K562 (cell line): Measurements from ENCODE around the gene ABHD16A. TPM values are rescaled to one million over a fixed set of nuclear protein-coding genes. Genes with fewer than 3 reads are reported as not detected.

ENCODE experiments used
- ATAC-seq: fragments of 200-7000 bp; cut with Tn5 transposase; 3 replicates; pipeline ENCODE4 v1.9.1; 2020; ENCODE audit warnings: moderate library complexity
- BruUV-seq: library from RNA; stranded (reverse); fragments of 400-500 nt; replicated peaks from 2 replicates; lab custom pipeline; 2021; lab: Mats Ljungman, UMichigan
- CTCF ChIA-PET: fragments of 300-600 bp; formaldehyde crosslinking; extraction: SDS; loops from one replicate; lab custom pipeline; 2021; ENCODE audit warnings: low intra/inter-chr PET ratio; lab: Yijun Ruan, JAX
- POLR2A ChIA-PET: fragments of 300-600, 350-650 bp; sonication (Branson Sonifier 250); formaldehyde crosslinking; extraction: SDS; loops from one replicate; lab custom pipeline; 2021; ENCODE audit warnings: antibody characterized with exemption, inconsistent platforms; lab: Yijun Ruan, JAX
- DNase-seq, 4 experiments: peaks; one replicate each; pipeline versions ENCODE4 v3.0.0 to v3.0.0-alpha.2; 2011 to 2018; ENCODE audit warnings: low spot score in 3 of 4, mixed read lengths in 3 of 4; ENCODE audit errors: extremely low read depth in 1 of 4
- FAIRE-seq: peaks from 2 replicates; lab custom pipeline; 2011; peaks lifted over from hg19 to GRCh38; lab: Jason Lieb, UNC
- H2AFZ ChIP-seq: 2 replicates; pipeline ENCODE4 v1.6.0; 2011; ENCODE audit warnings: low read depth, low read length, control low read depth, inconsistent platforms
- H3K27ac ChIP-seq: fragments of 200-600 bp; 3 replicates; pipeline ENCODE4 v1.8.0; 2011; ENCODE audit warnings: low read depth, mild to moderate bottlenecking, control low read depth, inconsistent platforms, low read length, moderate library complexity, mixed read lengths; ENCODE audit errors: extremely low read depth
- H3K27me3 ChIP-seq, 2 experiments: fragments of 300-600 bp in 1 of 2; 2 replicates in 1 of 2; 3 replicates in 1 of 2; pipeline versions ENCODE4 v1.6.0 to v1.8.0; 2011; ENCODE audit warnings: inconsistent platforms in 2 of 2, low read length in 2 of 2, mild to moderate bottlenecking in 1 of 2, mixed read lengths in 1 of 2, moderate library complexity in 1 of 2; ENCODE audit not compliant: control insufficient read depth in 2 of 2, insufficient read depth in 2 of 2
- H3K36me3 ChIP-seq: fragments of 300-600 bp; 3 replicates; pipeline ENCODE4 v1.8.0; 2011; ENCODE audit warnings: mild to moderate bottlenecking, low read length, inconsistent platforms; ENCODE audit not compliant: control insufficient read depth, insufficient read depth
- H3K4me1 ChIP-seq, 2 experiments: fragments of 200-600 bp in 1 of 2; replicated peaks in 1 of 2; 2 replicates in 1 of 2; 3 replicates in 1 of 2; pipeline versions ENCODE4 v1.5.1 to v1.8.0; 2011; ENCODE audit warnings: inconsistent platforms in 2 of 2, low read length in 2 of 2, mild to moderate bottlenecking in 1 of 2, mixed read lengths in 1 of 2, moderate library complexity in 1 of 2; ENCODE audit not compliant: control insufficient read depth in 2 of 2, insufficient read depth in 2 of 2
- H3K4me2 ChIP-seq: 2 replicates; pipeline ENCODE4 v1.6.1; 2011; ENCODE audit warnings: low read length, control low read depth, inconsistent platforms, mixed read lengths; ENCODE audit not compliant: insufficient read depth
- H3K4me3 ChIP-seq: fragments of 200-600 bp; sonication (generic), shearing (Covaris generic); 2 replicates; pipeline ENCODE4 v1.5.1; 2016; ENCODE audit warnings: control low read depth, inconsistent platforms
- H3K79me2 ChIP-seq: fragments of 200-600 bp; 3 replicates; pipeline ENCODE4 v1.8.0; 2011; ENCODE audit warnings: low read length, inconsistent platforms; ENCODE audit not compliant: control insufficient read depth, insufficient read depth
- H3K9ac ChIP-seq, 2 experiments: 2 replicates each; pipeline versions ENCODE4 v1.6.0 to v1.6.1; 2011; ENCODE audit warnings: low read depth in 2 of 2, low read length in 2 of 2, control low read depth in 1 of 2, inconsistent platforms in 1 of 2, mild to moderate bottlenecking in 1 of 2, mixed read lengths in 1 of 2; ENCODE audit not compliant: insufficient read depth in 1 of 2
- H3K9me1 ChIP-seq: one replicate; pipeline ENCODE4 v1.6.0; 2011; ENCODE audit warnings: inconsistent platforms, mild to moderate bottlenecking, low read length, moderate library complexity; ENCODE audit not compliant: control insufficient read depth, insufficient read depth
- H3K9me3 ChIP-seq: replicated peaks from 2 replicates; pipeline ENCODE4 v1.5.1; 2011; ENCODE audit warnings: low read depth, low read length, inconsistent platforms; ENCODE audit not compliant: control insufficient read depth, insufficient read depth
- H4K20me1 ChIP-seq: replicated peaks from 2 replicates; pipeline ENCODE4 v1.6.1; 2011; ENCODE audit warnings: low read length, inconsistent platforms, mixed read lengths; ENCODE audit not compliant: control insufficient read depth, insufficient read depth
- ETV5 ChIP-seq: sonication (generic); formaldehyde crosslinking; IDR thresholded peaks from 2 replicates; pipeline ENCODE4 v1.4.0; 2020; ENCODE audit warnings: low read depth, mild to moderate bottlenecking, missing genetic modification reagents
- OTX1 ChIP-seq: fragments of 450-650 bp; formaldehyde crosslinking; IDR thresholded peaks from 2 replicates; pipeline ENCODE4 v1.4.0; 2022; ENCODE audit warnings: mild to moderate bottlenecking
- PML ChIP-seq: IDR thresholded peaks from 2 replicates; pipeline ENCODE4 v1.6.1; 2012; ENCODE audit warnings: low read length, inconsistent platforms
- THRB ChIP-seq: fragments of 450-650 bp; formaldehyde crosslinking; conservative IDR thresholded peaks from 2 replicates; pipeline ENCODE4 v1.4.0; 2022; ENCODE audit warnings: mild to moderate bottlenecking, missing genetic modification characterization
- USF1 ChIP-seq: sonication (generic); formaldehyde crosslinking; IDR thresholded peaks from 2 replicates; pipeline ENCODE4 v1.9.0; 2022; ENCODE audit warnings: mild to moderate bottlenecking, missing genetic modification reagents
- WGBS: fragments of 100-300 bp; shearing (Covaris generic); methylation state at CpG from one replicate; pipeline ENCODE4 v1.1.6; 2016; ENCODE audit warnings: low coverage, mixed read lengths; ENCODE audit not compliant: insufficient coverage; ENCODE audit errors: missing lambda C conversion rate; 5-methylcytosine and 5-hydroxymethylcytosine counted together
- in situ Hi-C: fragments of 300-500 bp; cut with MboI; formaldehyde crosslinking; loops from 4 replicates; pipeline ENCODE4 v1.15.0; 2018; ENCODE audit warnings: inconsistent platforms, mixed read lengths
- intact Hi-C: fragments of 100-400 bp; cut with micrococcal nuclease; formaldehyde crosslinking; loops from 2 replicates; pipeline ENCODE4 v1.14.2; 2022
- polyA plus RNA-seq, 8 experiments: library from polyadenylated mRNA; depleted of rRNA in 4 of 8; stranded (reverse) in 5 of 8; unstranded in 3 of 8; fragments of >200 nt; fragmentation: Nextera tagmentation in 2 of 8; fragmentation: Illumina TruSeq in 1 of 8; extraction: Ambion mirVana in 2 of 8; extraction: Trizol in 1 of 8; gene quantifications; 2 replicates each; pipeline versions ENCODE4 v1.2.1 to v1.2.3, GENCODE V29; 2011 to 2014; ENCODE audit warnings: inconsistent platforms in 1 of 8, missing spikeins in 1 of 8
- total RNA-seq, 7 experiments: library from RNA; depleted of rRNA in 6 of 7; stranded (reverse); fragments of >200 nt in 6 of 7; fragmentation: Illumina TruSeq in 2 of 7; extraction: Trizol in 2 of 7; gene quantifications; 2 replicates each; pipeline versions ENCODE4 v1.2.1 to v1.2.3, GENCODE V29; 2011 to 2021; ENCODE audit warnings: low replicate concordance in 1 of 7
- TF ChIP-seq, protein P1 (sequence below): fragments of 250-450 bp; sonication (Bioruptor Pico); IDR thresholded peaks from 2 replicates; pipeline ENCODE4 v1.8.0; 2022; ENCODE audit warnings: moderate library complexity, mild to moderate bottlenecking, inconsistent platforms

ABHD16A gene
- total and polyA plus RNA-seq, 9 of the 15 experiments (the other 6 are each of a cell fraction or from before 2014, with no cell fraction given), result 25.8 to 120 (median 81.6) TPM

DNA sequence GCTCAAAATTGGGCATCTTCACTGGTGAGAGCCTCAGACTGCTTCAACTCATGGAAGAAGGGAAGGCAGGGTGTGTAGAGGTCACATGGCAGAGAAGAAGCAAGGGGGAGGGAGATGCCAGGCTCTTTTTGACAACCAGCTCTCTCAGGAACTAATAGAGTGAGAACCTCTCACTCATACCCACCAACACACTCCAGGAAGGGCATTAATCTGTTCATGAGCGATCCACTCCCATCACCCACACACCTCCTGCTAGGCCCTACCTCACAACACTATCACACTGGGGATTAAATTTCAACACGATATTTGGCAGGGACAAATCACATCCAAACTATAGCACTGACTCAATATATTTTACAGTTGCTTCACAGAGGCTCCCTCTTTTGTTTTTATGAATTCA lies 38.7 kb upstream of the ABHD16A start:
- Histone ChIP-seq H3K79me2 (peaks cover 49% of the 10 kb centered on the region), H3K27ac (peak overlapping the region; percentile 2; the same call in 1 of the 3 replicates), H3K36me3 (peaks cover 50% of the 10 kb centered on the region), H3K4me2 (no peak overlapping the region), H3K4me1 (peaks cover 53 to 56% of the 10 kb centered on the region in 2 experiments), H3K9ac (no peak overlapping the region; a peak in 1 of 4 replicates), H2AFZ (no peak overlapping the region), H3K9me1 (no peaks in the 10 kb centered on the region), H4K20me1 (no peaks in the 10 kb centered on the region)
- WGBS, result 67% methylated on average over 2 of the region's 2 CpGs
- in situ Hi-C loops, result no loop called here
- DNase-seq (no peak), FAIRE-seq (no peak), ATAC-seq (no peak)
- POLR2A ChIA-PET, result interaction anchor here (0.6 to 13.1 kb wide), 10 partner anchors 8 to 121 kb away, joined by 3 to 236 read pairs (median 46); partner anchors contain the start of genes BAG6, DDAH2, HSPA1B and LY6G6C
- intact Hi-C loops, result no loop called here
- CTCF ChIA-PET, result no interaction called here
- TF ChIP-seq PML (0 out of 2 replicates have a peak, but pooled peaks have one; percentile 13), USF1 (CRISPR knock-in tag) (no peak), THRB (CRISPR knock-in tag) (0 out of 2 replicates have a peak, but pooled peaks have one; percentile 54), ETV5 (0 out of 2 replicates have a peak, but pooled peaks have one; percentile 8), OTX1 (CRISPR knock-in tag) (0 out of 2 replicates have a peak, but pooled peaks have one; percentile 51)
- TF ChIP-seq, protein P1, sequence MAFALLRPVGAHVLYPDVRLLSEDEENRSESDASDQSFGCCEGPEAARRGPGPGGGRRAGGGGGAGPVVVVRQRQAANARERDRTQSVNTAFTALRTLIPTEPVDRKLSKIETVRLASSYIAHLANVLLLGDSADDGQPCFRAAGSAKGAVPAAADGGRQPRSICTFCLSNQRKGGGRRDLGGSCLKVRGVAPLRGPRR (CRISPR knock-in tag), result 0 out of 2 replicates have a peak, but pooled peaks have one; percentile 19
- TF ChIP-seq, all 486 proteins: peak for 5
- no peaks in the 10 kb centered on the region for H3K9me3 ChIP-seq
- BruUV-seq, result no TSS peak
- H3K27me3 ChIP-seq, result no peaks in the 10 kb centered on the region
- H3K4me3 ChIP-seq, result no peak overlapping the region
